Liver (tissue), 9 donors: ENCODE results near the gene TPSB2. TPM values are rescaled to one million over a fixed set of nuclear protein-coding genes. Genes with fewer than 3 reads are reported as not detected.

Source experiments
- DNase-seq: peaks from one replicate; pipeline ENCODE4 v3.0.0-alpha.2; 2017; ENCODE audit warnings: low spot score
- H3K27ac ChIP-seq, 2 donors: one replicate each; pipeline ENCODE4 v1.7.0; 2013; ENCODE audit warnings: inconsistent platforms in 2 of 2, low read length in 2 of 2, control low read depth in 1 of 2, low read depth in 1 of 2, mild to moderate bottlenecking in 1 of 2
- H3K27me3 ChIP-seq, 4 donors: one replicate each; pipeline versions ENCODE4 v1.6.1 to v1.7.0; 2013; ENCODE audit warnings: low read length in 3 of 4, inconsistent platforms in 1 of 4, mild to moderate bottlenecking in 1 of 4, moderate library complexity in 1 of 4; ENCODE audit not compliant: control insufficient read depth in 4 of 4, insufficient read depth in 4 of 4
- H3K36me3 ChIP-seq, 4 donors: one replicate each; pipeline versions ENCODE4 v1.6.1 to v1.7.0; 2013; ENCODE audit warnings: low read length in 3 of 4, mild to moderate bottlenecking in 3 of 4, low read depth in 1 of 4, moderate library complexity in 1 of 4; ENCODE audit not compliant: control insufficient read depth in 4 of 4, insufficient read depth in 3 of 4
- H3K4me1 ChIP-seq, 4 donors: one replicate each; pipeline versions ENCODE4 v1.6.1 to v1.7.0; 2013; ENCODE audit warnings: low read length in 3 of 4, mild to moderate bottlenecking in 3 of 4, moderate library complexity in 1 of 4; ENCODE audit not compliant: control insufficient read depth in 4 of 4, insufficient read depth in 4 of 4
- H3K4me3 ChIP-seq, 3 donors: one replicate each; pipeline versions ENCODE4 v1.6.1 to v1.7.0; 2013; ENCODE audit warnings: low read length in 3 of 3, control low read depth in 1 of 3, low read depth in 1 of 3, mild to moderate bottlenecking in 1 of 3
- H3K9ac ChIP-seq, 2 donors: one replicate each; pipeline ENCODE4 v1.7.0; 2013; ENCODE audit warnings: low read length in 2 of 2, mild to moderate bottlenecking in 2 of 2, moderate library complexity in 2 of 2, control low read depth in 1 of 2, low read depth in 1 of 2
- H3K9me3 ChIP-seq, 4 donors: one replicate each; pipeline versions ENCODE4 v1.6.1 to v1.7.0; 2013; ENCODE audit warnings: low read length in 3 of 4; ENCODE audit not compliant: control insufficient read depth in 4 of 4
- EGR1 ChIP-seq, 2 donors: IDR thresholded peaks; 2 replicates each; pipeline ENCODE4 v1.6.1; 2016 to 2018; ENCODE audit warnings: antibody characterized with exemption in 2 of 2, low read depth in 2 of 2
- FOXA1 ChIP-seq: IDR thresholded peaks from 2 replicates; pipeline ENCODE4 v1.6.1; 2016; ENCODE audit warnings: antibody characterized with exemption
- GABPA ChIP-seq, 2 donors: IDR thresholded peaks in 1 of 2; conservative IDR thresholded peaks in 1 of 2; 2 replicates each; pipeline ENCODE4 v1.6.1; 2016; ENCODE audit warnings: antibody characterized with exemption in 2 of 2, mild to moderate bottlenecking in 1 of 2, moderate library complexity in 1 of 2
- HNF4A ChIP-seq, 2 donors: conservative IDR thresholded peaks; 2 replicates each; pipeline ENCODE4 v1.6.1; 2016; ENCODE audit warnings: antibody characterized with exemption in 2 of 2, mild to moderate bottlenecking in 2 of 2
- HNF4G ChIP-seq: IDR thresholded peaks from 2 replicates; pipeline ENCODE4 v1.6.1; 2016; ENCODE audit warnings: antibody characterized with exemption
- MAX ChIP-seq: IDR thresholded peaks from 2 replicates; pipeline ENCODE4 v1.6.1; 2016; ENCODE audit warnings: antibody characterized with exemption
- NR2F2 ChIP-seq: IDR thresholded peaks from 2 replicates; pipeline ENCODE4 v1.6.1; 2016; ENCODE audit warnings: antibody characterized with exemption
- RAD21 ChIP-seq, 2 donors: IDR thresholded peaks; 2 replicates each; pipeline ENCODE4 v1.6.1; 2016; ENCODE audit warnings: antibody characterized with exemption in 2 of 2, mild to moderate bottlenecking in 2 of 2
- REST ChIP-seq: IDR thresholded peaks from 2 replicates; pipeline ENCODE4 v1.6.1; 2016; ENCODE audit warnings: antibody characterized with exemption, mild to moderate bottlenecking
- RXRA ChIP-seq, 2 donors: IDR thresholded peaks; 2 replicates each; pipeline ENCODE4 v1.6.1; 2017 to 2018; ENCODE audit warnings: antibody characterized with exemption in 2 of 2, mild to moderate bottlenecking in 1 of 2
- SP1 ChIP-seq: IDR thresholded peaks from 2 replicates; pipeline ENCODE4 v1.6.1; 2018; ENCODE audit warnings: antibody characterized with exemption, mild to moderate bottlenecking
- TAF1 ChIP-seq: conservative IDR thresholded peaks from 2 replicates; pipeline ENCODE4 v1.6.1; 2016; ENCODE audit warnings: antibody characterized with exemption, mild to moderate bottlenecking
- YY1 ChIP-seq: IDR thresholded peaks from 2 replicates; pipeline ENCODE4 v1.6.1; 2016; ENCODE audit warnings: antibody characterized with exemption, mild to moderate bottlenecking
- ZBTB33 ChIP-seq: IDR thresholded peaks from 2 replicates; pipeline ENCODE4 v1.6.1; 2016; ENCODE audit warnings: antibody characterized with exemption
- WGBS: extraction: QIAGEN DNeasy Blood & Tissue Kit; methylation state at CpG from one replicate; pipeline ENCODE4 v1.1.7; 2013; 5-methylcytosine and 5-hydroxymethylcytosine counted together
- polyA plus RNA-seq, 2 donors: library from polyadenylated mRNA; stranded (reverse) in 1 of 2; unstranded in 1 of 2; fragments of 200-250 nt in 1 of 2; fragments of >200 nt in 1 of 2; fragmentation: Nextera tagmentation in 1 of 2; extraction: Ambion mirVana in 1 of 2; gene quantifications; one replicate each; pipeline versions ENCODE4 v1.2.1 to v1.2.3, GENCODE V29; 2013 to 2015
- total RNA-seq, 2 donors: library from RNA; depleted of rRNA; stranded (reverse); fragments of >200 nt; gene quantifications; one replicate each; pipeline ENCODE4 v1.2.3, GENCODE V29; 2014
- TF ChIP-seq, protein P1 (sequence below): fragments of 150-350 bp; IDR thresholded peaks from 2 replicates; pipeline ENCODE4 v1.5.1; 2017; ENCODE audit warnings: improper control_type of control experiment, low read depth, low read length; ENCODE audit not compliant: missing input control
- TF ChIP-seq, protein P2 (sequence below): IDR thresholded peaks from 2 replicates; pipeline ENCODE4 v1.6.1; 2016; ENCODE audit warnings: antibody characterized with exemption
- donor health status: healthy.
- donor health status: healthy.
- donor health status: healthy.
- donor health status: healthy.
- donor health status: healthy.

The TPSB2 gene
- total and polyA plus RNA-seq, 4 donors, result 0.09 to 12.7 (median 0.45) TPM

DNA sequence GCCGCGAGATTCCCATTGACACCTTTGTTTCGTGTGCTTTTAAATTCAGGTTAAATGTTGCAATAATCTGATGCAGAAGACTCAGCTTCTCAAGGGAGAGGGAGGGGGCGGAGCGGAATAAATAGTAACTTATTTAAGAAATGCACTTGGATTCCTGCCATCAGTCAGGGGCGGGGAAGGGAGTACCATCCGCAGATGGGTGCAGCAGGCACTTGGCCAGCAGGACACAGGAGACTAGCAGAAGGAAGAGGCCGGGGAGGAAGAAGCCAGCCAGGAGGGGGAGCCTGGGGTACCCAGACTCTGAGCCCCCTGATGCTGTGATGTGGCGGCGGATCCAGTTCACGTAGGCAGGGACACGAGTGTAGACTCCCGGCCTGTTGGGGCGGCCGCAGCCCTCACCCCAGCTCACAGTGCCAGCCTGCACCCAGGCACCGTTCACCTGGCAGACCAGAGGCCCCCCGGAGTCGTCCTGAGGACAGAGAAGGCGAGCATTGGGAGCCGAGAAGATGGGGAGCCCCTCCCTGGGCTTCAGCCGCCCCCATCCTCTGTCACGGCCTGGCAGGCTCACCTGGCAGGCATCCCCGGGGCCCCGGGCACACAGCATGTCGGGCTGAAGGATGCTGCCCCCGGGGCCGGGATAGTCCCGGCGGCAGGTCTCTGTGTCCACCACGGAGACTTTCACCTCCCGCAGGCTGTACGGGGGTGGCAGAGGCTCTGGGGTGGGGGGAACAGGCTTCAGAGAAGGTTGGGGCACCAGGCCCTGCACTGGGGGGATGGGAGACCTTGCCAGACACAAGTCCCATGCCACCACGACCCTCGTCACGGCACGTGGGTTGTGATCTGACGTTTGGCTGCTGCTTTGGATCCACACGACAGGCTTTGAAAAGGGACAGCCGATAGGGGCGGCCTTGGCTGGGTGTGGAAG, 8.1 kb downstream of the TPSB2 start:
- Histone ChIP-seq H3K4me3 (no peak overlapping the region), H3K27ac (no peak overlapping the region), H3K36me3 (peaks cover 0 to 36% (median 8%) of the 10 kb centered on the region in 4 donors), H3K9me3 (no peaks in the 10 kb centered on the region), H3K9ac (no peak overlapping the region), H3K27me3 (no peaks in the 10 kb centered on the region), H3K4me1 (peaks cover 0 to 8% (median 2%) of the 10 kb centered on the region in 4 donors)
- 83% methylated on average over 40 of the region's 40 CpGs for WGBS
- TF ChIP-seq SP1 (no peak), YY1 (no peak), RAD21 (IDR thresholded peaks at IDR 0.05) (no peak), GABPA (IDR thresholded peaks at IDR 0.05 in 1 of 2, conservative IDR thresholded peaks at IDR 0.05 in 1 of 2) (no peak), EGR1 (IDR thresholded peaks at IDR 0.05; ENCODE audit: low read depth in 2 of 2) (no peak), ZBTB33 (no peak), HNF4G (no peak), HNF4A (conservative IDR thresholded peaks at IDR 0.05) (no peak), RXRA (IDR thresholded peaks at IDR 0.05) (no peak)
- TF ChIP-seq, protein P1, sequence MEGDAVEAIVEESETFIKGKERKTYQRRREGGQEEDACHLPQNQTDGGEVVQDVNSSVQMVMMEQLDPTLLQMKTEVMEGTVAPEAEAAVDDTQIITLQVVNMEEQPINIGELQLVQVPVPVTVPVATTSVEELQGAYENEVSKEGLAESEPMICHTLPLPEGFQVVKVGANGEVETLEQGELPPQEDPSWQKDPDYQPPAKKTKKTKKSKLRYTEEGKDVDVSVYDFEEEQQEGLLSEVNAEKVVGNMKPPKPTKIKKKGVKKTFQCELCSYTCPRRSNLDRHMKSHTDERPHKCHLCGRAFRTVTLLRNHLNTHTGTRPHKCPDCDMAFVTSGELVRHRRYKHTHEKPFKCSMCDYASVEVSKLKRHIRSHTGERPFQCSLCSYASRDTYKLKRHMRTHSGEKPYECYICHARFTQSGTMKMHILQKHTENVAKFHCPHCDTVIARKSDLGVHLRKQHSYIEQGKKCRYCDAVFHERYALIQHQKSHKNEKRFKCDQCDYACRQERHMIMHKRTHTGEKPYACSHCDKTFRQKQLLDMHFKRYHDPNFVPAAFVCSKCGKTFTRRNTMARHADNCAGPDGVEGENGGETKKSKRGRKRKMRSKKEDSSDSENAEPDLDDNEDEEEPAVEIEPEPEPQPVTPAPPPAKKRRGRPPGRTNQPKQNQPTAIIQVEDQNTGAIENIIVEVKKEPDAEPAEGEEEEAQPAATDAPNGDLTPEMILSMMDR, result no peak
- no peak for DNase-seq

DNA sequence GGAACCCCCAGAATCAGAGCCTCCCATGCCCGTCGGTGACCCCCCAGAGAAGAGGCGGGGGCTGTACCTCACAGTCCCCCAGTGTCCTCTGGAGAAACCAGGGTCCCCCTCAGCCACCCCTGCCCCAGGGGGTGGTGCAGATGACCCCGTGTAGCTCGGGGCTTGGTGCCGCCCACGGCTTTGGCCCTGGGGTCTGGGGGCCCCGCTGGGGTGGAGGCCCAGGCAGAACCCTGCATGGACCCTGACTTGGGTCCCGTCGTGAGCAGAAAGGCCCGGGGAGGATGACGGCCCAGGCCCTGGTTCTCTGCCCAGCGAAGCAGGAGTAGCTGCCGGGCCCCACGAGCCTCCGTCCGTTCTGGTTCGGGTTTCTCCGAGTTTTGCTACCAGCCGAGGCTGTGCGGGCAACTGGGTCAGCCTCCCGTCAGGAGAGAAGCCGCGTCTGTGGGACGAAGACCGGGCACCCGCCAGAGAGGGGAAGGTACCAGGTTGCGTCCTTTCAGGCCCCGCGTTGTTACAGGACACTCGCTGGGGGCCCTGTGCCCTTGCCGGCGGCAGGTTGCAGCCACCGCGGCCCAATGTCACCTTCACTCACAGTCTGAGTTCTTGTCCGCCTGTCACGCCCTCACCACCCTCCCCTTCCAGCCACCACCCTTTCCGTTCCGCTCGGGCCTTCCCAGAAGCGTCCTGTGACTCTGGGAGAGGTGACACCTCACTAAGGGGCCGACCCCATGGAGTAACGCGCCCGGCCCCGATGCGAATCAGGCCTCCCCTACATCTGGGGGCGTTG, 8.9 kb downstream of the TPSB2 start:
- Histone ChIP-seq H3K9me3 (no peaks in the 10 kb centered on the region), H3K4me3 (no peak overlapping the region), H3K9ac (no peak overlapping the region), H3K27ac (no peak overlapping the region), H3K4me1 (peaks cover 0 to 7% (median 2%) of the 10 kb centered on the region in 4 donors), H3K36me3 (peaks cover 0 to 37% (median 8%) of the 10 kb centered on the region in 4 donors), H3K27me3 (no peaks in the 10 kb centered on the region)
- DNase-seq, result no peak
- WGBS, result 89% methylated on average over 48 of the region's 48 CpGs
- TF ChIP-seq ZBTB33 (no peak), NR2F2 (no peak), GABPA (IDR thresholded peaks at IDR 0.05 in 1 of 2, conservative IDR thresholded peaks at IDR 0.05 in 1 of 2) (no peak), YY1 (no peak), FOXA1 (no peak), EGR1 (IDR thresholded peaks at IDR 0.05; ENCODE audit: low read depth in 2 of 2) (no peak), REST (no peak), MAX (no peak), TAF1 (no peak), HNF4A (conservative IDR thresholded peaks at IDR 0.05) (no peak), SP1 (no peak)
- TF ChIP-seq, protein P2, sequence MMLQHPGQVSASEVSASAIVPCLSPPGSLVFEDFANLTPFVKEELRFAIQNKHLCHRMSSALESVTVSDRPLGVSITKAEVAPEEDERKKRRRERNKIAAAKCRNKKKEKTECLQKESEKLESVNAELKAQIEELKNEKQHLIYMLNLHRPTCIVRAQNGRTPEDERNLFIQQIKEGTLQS, result no peak
